HepG2 (cell line): ENCODE measurements around the gene VPS4A. TPM values are rescaled to one million over a fixed set of nuclear protein-coding genes. Genes with fewer than 3 reads are reported as not detected.
A peak's percentile ranks its signal among the peaks of the same experiment; 100 is the strongest.

Source experiments
- CBX2 ChIP-seq, 2 experiments: fragments of 200-600 bp in 1 of 2; sonication (generic); formaldehyde crosslinking in 1 of 2; IDR thresholded peaks; 2 replicates each; pipeline versions ENCODE4 v1.7.0 to v1.8.1; 2018 to 2022; ENCODE audit warnings: low read depth in 2 of 2, low read length in 1 of 2, mild to moderate bottlenecking in 1 of 2, missing genetic modification reagents in 1 of 2
- CENPT ChIP-seq: sonication (generic); formaldehyde crosslinking; IDR thresholded peaks from 2 replicates; pipeline ENCODE4 v1.8.0; 2022; ENCODE audit warnings: low read depth, mild to moderate bottlenecking, moderate library complexity, missing genetic modification reagents
- DMAP1 ChIP-seq: IDR thresholded peaks from 2 replicates; pipeline ENCODE4 v1.6.1; 2016
- EED ChIP-seq: sonication (generic); formaldehyde crosslinking; IDR thresholded peaks from 2 replicates; pipeline ENCODE4 v1.5.0; 2020; ENCODE audit warnings: mild to moderate bottlenecking, missing genetic modification reagents
- FOXK2 ChIP-seq: fragments of 450-650 bp; IDR thresholded peaks from 2 replicates; pipeline ENCODE4 v1.6.1; 2016
- GTF3A ChIP-seq: sonication (generic); formaldehyde crosslinking; conservative IDR thresholded peaks from 2 replicates; pipeline ENCODE4 v1.4.0; 2020; ENCODE audit warnings: mild to moderate bottlenecking, missing genetic modification reagents
- HDAC1 ChIP-seq: sonication (generic); formaldehyde crosslinking; IDR thresholded peaks from 2 replicates; pipeline ENCODE4 v1.5.1; 2020; ENCODE audit warnings: mild to moderate bottlenecking, missing genetic modification reagents
- HOXA9 ChIP-seq: sonication (generic); formaldehyde crosslinking; IDR thresholded peaks from 2 replicates; pipeline ENCODE4 v1.8.1; 2022; ENCODE audit warnings: missing genetic modification reagents, mild to moderate bottlenecking, moderate library complexity, borderline replicate concordance
- KLF15 ChIP-seq: sonication (generic); formaldehyde crosslinking; IDR thresholded peaks from 2 replicates; pipeline ENCODE4 v1.8.1; 2023; ENCODE audit warnings: borderline replicate concordance, mild to moderate bottlenecking, inconsistent platforms, missing genetic modification reagents, mixed read lengths
- NFE2L1 ChIP-seq: sonication (generic); formaldehyde crosslinking; IDR thresholded peaks from 2 replicates; pipeline ENCODE4 v1.4.0; 2020; ENCODE audit warnings: missing genetic modification reagents, mild to moderate bottlenecking, borderline replicate concordance
- NONO ChIP-seq, 2 experiments: fragments of 450-650 bp in 1 of 2; sonication (generic) in 1 of 2; formaldehyde crosslinking in 1 of 2; IDR thresholded peaks in 1 of 2; conservative IDR thresholded peaks in 1 of 2; 2 replicates each; pipeline versions ENCODE4 v1.6.1 to v1.8.0; 2017 to 2022; ENCODE audit warnings: mild to moderate bottlenecking in 1 of 2, missing genetic modification reagents in 1 of 2, moderate library complexity in 1 of 2
- PRMT3 ChIP-seq: sonication (generic); formaldehyde crosslinking; IDR thresholded peaks from 2 replicates; pipeline ENCODE4 v1.8.1; 2022; ENCODE audit warnings: low read depth, mild to moderate bottlenecking, moderate library complexity, missing genetic modification reagents, borderline replicate concordance
- SAP130 ChIP-seq: IDR thresholded peaks from 2 replicates; pipeline ENCODE4 v1.6.1; 2016; ENCODE audit warnings: low read depth
- SP4 ChIP-seq: sonication (generic); formaldehyde crosslinking; IDR thresholded peaks from 2 replicates; pipeline ENCODE4 v1.8.1; 2023; ENCODE audit warnings: mild to moderate bottlenecking, missing genetic modification reagents
- TAF1 ChIP-seq: sonication (generic); formaldehyde crosslinking; IDR thresholded peaks from 2 replicates; pipeline ENCODE4 v1.4.0; 2020; ENCODE audit warnings: missing genetic modification reagents
- ZBTB38 ChIP-seq: sonication (generic); formaldehyde crosslinking; IDR thresholded peaks from 2 replicates; pipeline ENCODE4 v1.5.1; 2020; ENCODE audit warnings: mild to moderate bottlenecking, missing genetic modification reagents
- ZNF224 ChIP-seq: sonication (generic); formaldehyde crosslinking; IDR thresholded peaks from 2 replicates; pipeline ENCODE4 v1.5.0; 2020; ENCODE audit warnings: mild to moderate bottlenecking, missing genetic modification reagents
- ZNF747 ChIP-seq: sonication (generic); formaldehyde crosslinking; IDR thresholded peaks from 2 replicates; pipeline ENCODE4 v1.8.1; 2023; ENCODE audit warnings: missing genetic modification reagents, mild to moderate bottlenecking, borderline replicate concordance
- ZSCAN29 ChIP-seq: sonication (generic); formaldehyde crosslinking; conservative IDR thresholded peaks from 2 replicates; pipeline ENCODE4 v1.4.0; 2020; ENCODE audit warnings: mild to moderate bottlenecking, missing genetic modification reagents
- polyA plus RNA-seq, 8 experiments: library from polyadenylated mRNA; depleted of rRNA in 3 of 8; stranded (reverse) in 7 of 8; unstranded in 1 of 8; fragments of >200 nt; fragmentation: Illumina TruSeq in 4 of 8; extraction: Trizol in 4 of 8; gene quantifications; 2 replicates each; pipeline versions ENCODE4 v1.2.1 to v1.2.3, GENCODE V29; 2011 to 2016; ENCODE audit warnings: low read depth in 4 of 8, missing spikeins in 1 of 8, mixed read lengths in 1 of 8; ENCODE audit not compliant: insufficient read depth in 1 of 8
- total RNA-seq, 5 experiments: library from RNA; depleted of rRNA; stranded (reverse); fragments of >200 nt; fragmentation: Illumina TruSeq; extraction: Trizol; gene quantifications; 2 replicates each; pipeline ENCODE4 v1.2.3, GENCODE V29; 2016; ENCODE audit warnings: low read depth in 1 of 5
- TF ChIP-seq, protein P1 (sequence below): sonication (generic); formaldehyde crosslinking; IDR thresholded peaks from 2 replicates; pipeline ENCODE4 v1.5.0; 2020; ENCODE audit warnings: mild to moderate bottlenecking, missing genetic modification reagents
- TF ChIP-seq, protein P2 (sequence below): sonication (generic); formaldehyde crosslinking; IDR thresholded peaks from 2 replicates; pipeline ENCODE4 v1.5.1; 2020; ENCODE audit warnings: missing genetic modification reagents, mild to moderate bottlenecking, borderline replicate concordance
- TF ChIP-seq, protein P3 (sequence below): sonication (generic); formaldehyde crosslinking; IDR thresholded peaks from 2 replicates; pipeline ENCODE4 v1.4.0; 2020; ENCODE audit warnings: mild to moderate bottlenecking, missing genetic modification reagents
- TF ChIP-seq, protein P4 (sequence below): sonication (generic); formaldehyde crosslinking; IDR thresholded peaks from 2 replicates; pipeline ENCODE4 v1.5.0; 2020; ENCODE audit warnings: missing genetic modification reagents, mild to moderate bottlenecking, borderline replicate concordance

Gene VPS4A
- total and polyA plus RNA-seq, 2 of the 13 experiments (the other 11 are each of a cell fraction or from before 2014, with no cell fraction given), result 13.2 to 27.9 TPM

DNA sequence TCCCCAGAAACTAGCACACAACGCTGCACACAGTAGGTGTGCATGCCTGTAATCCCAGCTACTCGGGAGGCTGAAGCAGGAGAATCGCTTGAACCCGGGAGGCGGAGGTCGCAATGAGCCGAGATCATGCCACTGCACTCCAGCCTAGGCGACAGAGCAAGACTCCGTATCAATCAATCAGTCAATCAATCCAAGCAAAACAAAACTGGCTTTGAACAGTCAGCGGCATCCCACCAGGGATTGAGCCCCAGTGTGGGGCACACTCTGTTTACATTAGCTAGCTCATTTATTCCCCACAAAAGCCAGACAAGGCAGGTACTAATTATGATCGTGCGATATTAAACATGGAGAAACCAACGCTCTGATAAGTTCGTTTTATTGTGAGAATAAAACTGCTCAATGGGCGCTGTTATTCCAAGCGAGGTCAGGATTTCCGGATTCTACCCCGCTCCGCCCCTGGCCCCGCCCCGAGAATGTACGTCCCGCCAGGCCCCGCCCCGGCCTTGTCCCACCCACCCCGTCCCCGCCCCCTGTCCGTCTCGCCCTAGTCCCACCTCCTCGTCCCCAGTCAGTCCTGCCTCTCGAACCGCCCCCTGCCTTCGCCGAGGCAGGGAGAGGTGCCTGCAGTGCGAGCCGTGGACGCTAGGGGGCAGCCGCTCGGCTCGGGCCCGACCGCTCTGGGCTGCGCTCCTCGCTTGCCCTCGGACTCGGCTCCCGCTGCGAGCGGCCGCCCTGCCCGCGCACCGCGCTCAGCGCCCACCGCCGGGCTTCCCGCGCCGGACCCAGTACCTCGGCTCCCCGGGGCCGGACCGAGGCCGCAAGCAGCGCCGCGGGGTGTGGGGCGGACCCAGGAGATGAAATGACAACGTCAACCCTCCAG, at the start of gene VPS4A (continued):
- TF ChIP-seq, protein P1, sequence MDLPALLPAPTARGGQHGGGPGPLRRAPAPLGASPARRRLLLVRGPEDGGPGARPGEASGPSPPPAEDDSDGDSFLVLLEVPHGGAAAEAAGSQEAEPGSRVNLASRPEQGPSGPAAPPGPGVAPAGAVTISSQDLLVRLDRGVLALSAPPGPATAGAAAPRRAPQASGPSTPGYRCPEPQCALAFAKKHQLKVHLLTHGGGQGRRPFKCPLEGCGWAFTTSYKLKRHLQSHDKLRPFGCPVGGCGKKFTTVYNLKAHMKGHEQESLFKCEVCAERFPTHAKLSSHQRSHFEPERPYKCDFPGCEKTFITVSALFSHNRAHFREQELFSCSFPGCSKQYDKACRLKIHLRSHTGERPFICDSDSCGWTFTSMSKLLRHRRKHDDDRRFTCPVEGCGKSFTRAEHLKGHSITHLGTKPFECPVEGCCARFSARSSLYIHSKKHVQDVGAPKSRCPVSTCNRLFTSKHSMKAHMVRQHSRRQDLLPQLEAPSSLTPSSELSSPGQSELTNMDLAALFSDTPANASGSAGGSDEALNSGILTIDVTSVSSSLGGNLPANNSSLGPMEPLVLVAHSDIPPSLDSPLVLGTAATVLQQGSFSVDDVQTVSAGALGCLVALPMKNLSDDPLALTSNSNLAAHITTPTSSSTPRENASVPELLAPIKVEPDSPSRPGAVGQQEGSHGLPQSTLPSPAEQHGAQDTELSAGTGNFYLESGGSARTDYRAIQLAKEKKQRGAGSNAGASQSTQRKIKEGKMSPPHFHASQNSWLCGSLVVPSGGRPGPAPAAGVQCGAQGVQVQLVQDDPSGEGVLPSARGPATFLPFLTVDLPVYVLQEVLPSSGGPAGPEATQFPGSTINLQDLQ, result no peak
- TF ChIP-seq, protein P2, sequence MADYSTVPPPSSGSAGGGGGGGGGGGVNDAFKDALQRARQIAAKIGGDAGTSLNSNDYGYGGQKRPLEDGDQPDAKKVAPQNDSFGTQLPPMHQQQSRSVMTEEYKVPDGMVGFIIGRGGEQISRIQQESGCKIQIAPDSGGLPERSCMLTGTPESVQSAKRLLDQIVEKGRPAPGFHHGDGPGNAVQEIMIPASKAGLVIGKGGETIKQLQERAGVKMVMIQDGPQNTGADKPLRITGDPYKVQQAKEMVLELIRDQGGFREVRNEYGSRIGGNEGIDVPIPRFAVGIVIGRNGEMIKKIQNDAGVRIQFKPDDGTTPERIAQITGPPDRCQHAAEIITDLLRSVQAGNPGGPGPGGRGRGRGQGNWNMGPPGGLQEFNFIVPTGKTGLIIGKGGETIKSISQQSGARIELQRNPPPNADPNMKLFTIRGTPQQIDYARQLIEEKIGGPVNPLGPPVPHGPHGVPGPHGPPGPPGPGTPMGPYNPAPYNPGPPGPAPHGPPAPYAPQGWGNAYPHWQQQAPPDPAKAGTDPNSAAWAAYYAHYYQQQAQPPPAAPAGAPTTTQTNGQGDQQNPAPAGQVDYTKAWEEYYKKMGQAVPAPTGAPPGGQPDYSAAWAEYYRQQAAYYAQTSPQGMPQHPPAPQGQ (CRISPR knock-in tag), result peak; percentile 78; the same call in 1 of the 2 replicates
- TF ChIP-seq ZBTB38 (peak; percentile 7), PRMT3 (CRISPR knock-in tag) (peak; percentile 62; the same call in 1 of the 2 replicates), HDAC1 (CRISPR knock-in tag) (peak; percentile 29), NONO (IDR thresholded peaks at IDR 0.05) (no peak), NONO (CRISPR knock-in tag; conservative IDR thresholded peaks at IDR 0.05) (peak; percentile 96), KLF15 (no peak), SAP130 (CRISPR knock-in tag) (peak; percentile 92), TAF1 (CRISPR knock-in tag) (peak; percentile 35), CBX2 (IDR thresholded peaks at IDR 0.05; ENCODE audit: low read depth, low read length) (no peak), CBX2 (CRISPR knock-in tag; IDR thresholded peaks at IDR 0.05; ENCODE audit: low read depth) (peak; percentile 59; the same call in 1 of the 2 replicates), HOXA9 (CRISPR knock-in tag) (0 out of 2 replicates have a peak, but pooled peaks have one; percentile 22), FOXK2 (no peak), DMAP1 (CRISPR knock-in tag) (peak; percentile 58; the same call in 1 of the 2 replicates), SP4 (peak; percentile 72), EED (CRISPR knock-in tag) (no peak), CENPT (peak; percentile 87), ZNF747 (peak; percentile 85), ZNF224 (CRISPR knock-in tag) (no peak), GTF3A (no peak; the same call in 1 of the 2 replicates), NFE2L1 (no peak), ZSCAN29 (CRISPR knock-in tag) (peak; percentile 30; the same call in 1 of the 2 replicates)
- TF ChIP-seq, protein P3, sequence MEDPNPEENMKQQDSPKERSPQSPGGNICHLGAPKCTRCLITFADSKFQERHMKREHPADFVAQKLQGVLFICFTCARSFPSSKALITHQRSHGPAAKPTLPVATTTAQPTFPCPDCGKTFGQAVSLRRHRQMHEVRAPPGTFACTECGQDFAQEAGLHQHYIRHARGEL, result no peak
- TF ChIP-seq, protein P4, sequence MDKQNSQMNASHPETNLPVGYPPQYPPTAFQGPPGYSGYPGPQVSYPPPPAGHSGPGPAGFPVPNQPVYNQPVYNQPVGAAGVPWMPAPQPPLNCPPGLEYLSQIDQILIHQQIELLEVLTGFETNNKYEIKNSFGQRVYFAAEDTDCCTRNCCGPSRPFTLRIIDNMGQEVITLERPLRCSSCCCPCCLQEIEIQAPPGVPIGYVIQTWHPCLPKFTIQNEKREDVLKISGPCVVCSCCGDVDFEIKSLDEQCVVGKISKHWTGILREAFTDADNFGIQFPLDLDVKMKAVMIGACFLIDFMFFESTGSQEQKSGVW (CRISPR knock-in tag), result no peak; the same call in 1 of the 2 replicates
